NCI-H82 treated with DMSO at 0.1 percent for 48 hours (cell line): ENCODE measurements around the gene ITGA7.
A peak's percentile ranks its signal among the peaks of the same experiment; 100 is the strongest.

Experiments
- DNase-seq: peaks from one replicate; lab custom pipeline; 2025; ENCODE audit not compliant: unreplicated experiment; lab: John Stamatoyannopoulos, UW

The ITGA7 gene

DNA sequence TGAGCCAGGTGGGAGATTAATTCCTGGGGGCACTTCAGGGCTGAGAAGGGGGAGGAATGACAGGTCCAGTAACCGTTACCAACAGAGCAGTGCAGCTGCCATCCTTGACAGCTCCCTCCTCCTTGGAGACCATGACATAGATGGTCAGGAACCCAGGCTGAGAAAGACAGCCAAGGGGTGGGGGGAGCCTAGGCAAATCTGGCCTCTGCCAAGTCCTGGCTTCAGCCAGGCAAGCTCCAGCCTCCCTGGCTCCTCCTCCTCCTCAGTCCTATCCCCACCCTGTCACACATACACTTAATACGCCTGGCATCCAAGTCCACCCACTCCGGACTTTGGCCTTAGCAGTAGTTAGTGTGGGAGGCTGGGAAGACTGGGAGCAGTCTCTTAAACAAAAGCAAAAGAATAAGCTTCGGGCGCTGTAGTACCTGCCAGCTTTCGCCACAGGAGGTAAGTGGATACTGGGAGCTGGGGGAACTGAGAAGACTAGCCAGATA is 12.4 kb upstream of the ITGA7 start, which contains the start of gene RDH5:
TSS of gene RDH5 (plus strand) at position 323 of the 494 bp plus-strand sequence. CDS start 792 bp downstream, outside the sequence.
- no peak for DNase-seq

DNA sequence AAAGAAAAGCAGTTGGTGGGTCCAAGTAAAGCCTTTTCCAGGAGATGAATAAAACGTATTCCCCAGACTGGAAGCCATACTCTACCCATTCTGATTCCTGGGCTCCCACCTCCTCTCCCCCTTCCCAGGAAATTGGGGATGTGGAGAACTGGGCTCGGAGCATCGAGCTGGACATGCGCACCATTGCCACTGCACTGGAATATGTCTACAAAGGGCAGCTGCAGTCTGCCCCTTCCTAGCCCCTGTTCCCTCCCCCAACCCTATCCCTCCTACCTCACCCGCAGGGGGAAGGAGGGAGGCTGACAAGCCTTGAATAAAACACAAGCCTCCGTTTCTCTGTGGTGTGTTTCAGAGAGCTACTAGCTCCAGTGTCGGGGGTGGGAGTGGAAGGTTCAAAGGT is 11.7 kb upstream of the ITGA7 start:
- no peak for DNase-seq

DNA sequence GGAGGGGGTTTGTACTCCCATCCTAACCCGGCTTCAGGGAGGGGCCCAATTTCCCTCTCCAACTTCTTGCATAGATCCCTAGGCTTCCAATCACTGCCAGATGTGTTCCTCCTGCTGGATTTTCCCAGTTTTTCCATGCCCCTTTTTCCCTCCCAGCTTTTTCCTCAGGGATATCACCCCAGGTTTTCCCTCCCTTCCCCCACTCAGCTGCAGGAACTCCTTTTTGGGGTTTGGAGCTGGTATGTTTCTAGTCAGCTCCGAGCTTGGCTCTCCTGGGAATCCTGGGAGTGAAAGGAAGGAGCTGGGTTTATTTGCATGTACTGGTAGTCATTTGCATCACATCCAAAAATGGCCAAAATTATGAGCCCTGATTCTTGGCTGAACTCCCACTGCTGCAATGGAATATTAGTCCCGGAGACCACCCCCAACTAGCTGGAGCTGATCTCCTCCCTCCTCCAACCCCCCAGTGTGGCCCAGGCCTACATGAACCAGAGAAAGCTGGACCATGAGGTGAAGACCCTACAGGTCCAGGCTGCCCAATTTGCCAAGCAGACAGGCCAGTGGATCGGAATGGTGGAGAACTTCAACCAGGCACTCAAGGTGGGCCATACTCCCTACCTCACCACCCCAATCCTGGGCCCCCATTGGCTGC is 11.0 kb upstream of the ITGA7 start:
- DNase-seq, result no peak

GRCh38 chr12:55718015-55718414 is 10.3 kb upstream of the ITGA7 start:
- no peak for DNase-seq

- DNase-seq, result no peak
Measured at GRCh38 chr12:55717011-55718007, 9.6 kb upstream of the ITGA7 start.

DNA sequence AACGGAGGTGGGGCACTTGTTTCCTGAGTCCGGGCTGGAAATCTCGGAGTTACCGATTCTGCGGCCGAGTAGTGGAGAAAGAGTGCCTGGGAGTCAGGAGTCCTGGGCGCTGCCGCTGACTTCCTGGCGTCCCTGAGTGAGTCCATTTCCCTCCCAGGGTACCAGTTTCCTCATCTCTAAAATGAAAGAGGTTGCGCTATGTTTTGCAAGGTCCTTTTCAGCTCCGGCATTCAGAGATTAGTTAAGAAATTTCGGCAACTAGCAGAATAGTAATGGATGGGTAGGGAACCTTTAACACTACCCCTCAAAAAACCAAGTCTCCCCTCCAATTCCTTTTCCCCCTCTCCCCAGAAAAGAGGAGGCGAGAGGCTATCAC is 8.9 kb upstream of the ITGA7 start:
- DNase-seq, result no peak

- peak; percentile 71 for DNase-seq
Measured at GRCh38 chr12:55715833-55716581, 8.3 kb upstream of the ITGA7 start, which contains the start of gene BLOC1S1. BLOC1S1 (plus strand) TSS chr12:55716046; CDS start chr12:55716052, 6 bp downstream.

- DNase-seq, result no peak
Measured at GRCh38 chr12:55715169-55715764, 7.6 kb upstream of the ITGA7 start.

DNA sequence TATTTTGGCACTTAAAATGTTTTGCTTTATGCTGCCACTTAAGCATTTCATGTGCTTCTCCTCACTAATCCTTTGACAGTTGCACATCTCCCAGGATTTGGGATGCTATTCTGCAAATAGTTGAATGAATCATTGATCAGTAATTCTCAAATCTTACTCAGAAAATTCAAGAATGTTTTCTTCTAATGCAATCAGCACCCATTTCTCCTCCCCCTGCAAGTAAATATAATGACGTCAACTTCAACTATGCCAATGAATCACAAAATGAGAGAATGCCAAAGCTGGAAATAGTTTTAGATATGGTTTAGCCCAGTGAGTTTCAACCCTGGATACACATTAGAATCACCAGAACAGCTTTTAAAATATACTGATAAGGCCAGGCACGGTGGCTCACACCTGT is 6.0 kb upstream of the ITGA7 start:
- no peak for DNase-seq

DNA sequence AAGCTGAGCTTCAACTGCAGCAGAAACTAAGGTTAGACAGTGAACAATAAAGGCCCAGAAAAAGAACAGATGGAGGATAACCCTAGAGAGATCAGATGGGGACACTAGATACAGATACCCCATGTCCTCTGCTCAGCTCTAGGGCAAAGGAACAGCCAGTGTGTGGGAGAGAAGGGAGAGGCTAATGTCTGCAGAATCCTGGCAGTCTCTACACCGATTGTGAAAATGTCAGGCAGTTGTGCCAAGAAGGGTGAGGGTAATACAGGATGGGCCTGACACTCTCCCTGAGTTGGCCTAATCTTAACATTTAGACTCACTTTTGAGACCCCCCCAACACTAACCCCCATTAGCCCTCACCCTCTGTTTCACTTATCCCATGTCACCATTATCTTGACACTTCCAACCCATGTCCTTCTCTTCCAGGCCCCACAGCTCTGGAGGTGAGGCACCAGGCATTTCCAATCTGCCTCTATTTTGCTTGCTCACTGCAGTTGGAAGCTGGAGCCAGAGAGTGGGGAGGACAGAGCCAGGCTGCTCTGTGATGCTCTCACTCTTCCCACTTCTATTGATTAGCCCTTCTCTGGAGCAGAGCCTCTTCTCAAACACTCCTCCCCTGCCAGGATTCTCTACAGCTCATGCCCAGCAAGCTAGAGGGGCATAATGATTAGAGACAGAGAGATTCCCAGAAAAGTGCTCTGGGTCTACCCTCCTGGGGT is 5.2 kb upstream of the ITGA7 start:
- DNase-seq, result no peak

GRCh38 chr12:55711786-55712553 is 4.3 kb upstream of the ITGA7 start:
- no peak for DNase-seq

GRCh38 chr12:55708695-55709233 is 1.1 kb upstream of the ITGA7 start:
- no peak for DNase-seq

- DNase-seq, result no peak
Measured at GRCh38 chr12:55707219-55707671, 459 bp downstream of the ITGA7 start.

- no peak for DNase-seq
Measured at GRCh38 chr12:55706568-55707218, 1.0 kb downstream of the ITGA7 start.

DNA sequence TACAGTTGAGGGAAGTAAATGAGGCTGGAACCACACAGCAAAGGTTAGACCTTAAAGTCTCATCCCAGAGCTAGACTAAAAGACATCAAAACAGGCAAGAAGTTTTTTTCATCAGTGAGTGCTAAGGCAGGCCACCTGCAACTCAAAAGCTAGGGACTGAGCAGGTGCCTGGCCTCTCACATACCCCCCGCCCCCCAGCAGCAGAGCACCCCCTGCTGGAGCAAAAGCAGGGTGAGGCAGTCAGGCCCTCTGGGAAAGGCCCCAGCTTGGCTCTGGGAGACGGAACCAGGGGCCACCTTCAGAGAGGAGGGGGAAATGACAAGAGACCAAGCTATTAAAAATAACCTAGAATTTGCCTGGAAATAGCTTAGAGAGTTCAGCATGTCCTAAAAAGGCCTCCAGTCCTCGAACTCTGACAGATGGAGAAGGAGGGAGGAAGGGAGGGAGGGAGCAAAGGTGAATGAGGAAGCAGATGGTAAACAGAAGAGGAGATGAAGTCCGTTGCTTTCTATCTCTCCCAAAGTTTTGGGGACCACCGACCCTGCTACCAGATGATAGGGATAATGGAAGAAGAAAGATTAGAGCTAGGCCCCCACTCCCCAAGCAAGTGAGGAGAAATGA is 1.8 kb downstream of the ITGA7 start:
- DNase-seq, result no peak

DNA sequence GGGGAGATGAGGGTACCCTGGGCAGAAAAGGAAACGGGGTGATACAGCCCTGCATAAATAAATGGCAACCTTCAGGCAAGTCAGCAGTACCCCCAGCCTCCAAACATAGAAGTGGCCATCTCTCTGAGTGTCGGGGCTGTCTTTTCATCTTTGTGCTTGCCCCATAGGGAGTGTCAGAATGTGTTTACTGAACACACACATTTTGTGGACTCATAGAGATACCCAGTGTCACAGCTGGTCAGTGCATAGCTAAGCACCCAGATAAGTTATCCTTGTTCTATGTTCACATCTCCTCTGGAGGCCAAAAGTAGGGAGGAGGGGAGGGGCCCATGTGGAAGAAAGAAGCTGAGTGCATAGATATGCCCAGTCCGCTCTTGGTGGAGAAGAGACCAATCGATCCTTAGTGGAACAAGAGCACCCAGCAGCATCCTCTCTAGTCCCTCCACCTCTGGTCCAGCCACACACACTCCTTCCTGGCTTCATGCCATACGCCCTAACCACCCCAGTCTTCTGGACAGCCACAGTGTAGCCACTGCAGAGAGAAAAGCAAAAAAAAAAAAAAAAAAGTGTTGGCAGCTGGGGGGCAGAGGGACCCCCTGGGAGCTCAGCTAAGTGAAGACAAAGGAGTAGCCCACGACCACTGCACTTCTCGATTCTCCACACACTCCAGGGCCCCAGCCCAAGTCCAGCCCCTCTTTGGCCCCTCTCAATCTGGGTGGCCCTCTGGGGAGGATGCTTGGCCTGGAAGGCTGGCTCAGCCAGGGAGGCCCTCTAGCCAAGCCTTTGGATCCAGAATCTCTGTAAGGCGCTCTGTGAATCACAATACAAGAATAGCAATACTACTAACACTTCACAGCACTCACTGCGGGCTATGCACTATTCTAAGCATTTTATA is 2.6 kb downstream of the ITGA7 start:
- DNase-seq, result no peak
